Ectodermal cell (in vitro differentiated cells): ENCODE measurements around the gene THSD7B.

ENCODE experiments used
- H3K27ac ChIP-seq: 2 replicates; pipeline ENCODE4 v1.7.0; 2013; ENCODE audit warnings: mild to moderate bottlenecking, low read depth, low read length; ENCODE audit not compliant: insufficient read depth, poor library complexity, severe bottlenecking
- H3K27me3 ChIP-seq: 2 replicates; pipeline ENCODE4 v1.7.0; 2013; ENCODE audit warnings: mild to moderate bottlenecking, low read length; ENCODE audit not compliant: insufficient read depth, control insufficient read depth, poor library complexity, severe bottlenecking
- H3K36me3 ChIP-seq: one replicate; pipeline ENCODE4 v1.7.0; 2013; ENCODE audit warnings: low read length; ENCODE audit not compliant: control insufficient read depth, insufficient read depth
- H3K4me1 ChIP-seq: one replicate; pipeline ENCODE4 v1.7.0; 2013; ENCODE audit warnings: low read length; ENCODE audit not compliant: control insufficient read depth, insufficient read depth
- H3K4me3 ChIP-seq: 2 replicates; pipeline ENCODE4 v1.7.0; 2013; ENCODE audit warnings: low read depth, low read length, control low read depth; ENCODE audit not compliant: insufficient read depth
- H3K9me3 ChIP-seq: 2 replicates; pipeline ENCODE4 v1.7.0; 2013; ENCODE audit warnings: mild to moderate bottlenecking, low read length, moderate library complexity; ENCODE audit not compliant: control insufficient read depth
- WGBS, 2 experiments: methylation state at CpG; one replicate each; pipeline ENCODE4 v1.1.7; 2013; ENCODE audit warnings: missing lambda C conversion rate in 2 of 2; 5-methylcytosine and 5-hydroxymethylcytosine counted together

Gene THSD7B

DNA sequence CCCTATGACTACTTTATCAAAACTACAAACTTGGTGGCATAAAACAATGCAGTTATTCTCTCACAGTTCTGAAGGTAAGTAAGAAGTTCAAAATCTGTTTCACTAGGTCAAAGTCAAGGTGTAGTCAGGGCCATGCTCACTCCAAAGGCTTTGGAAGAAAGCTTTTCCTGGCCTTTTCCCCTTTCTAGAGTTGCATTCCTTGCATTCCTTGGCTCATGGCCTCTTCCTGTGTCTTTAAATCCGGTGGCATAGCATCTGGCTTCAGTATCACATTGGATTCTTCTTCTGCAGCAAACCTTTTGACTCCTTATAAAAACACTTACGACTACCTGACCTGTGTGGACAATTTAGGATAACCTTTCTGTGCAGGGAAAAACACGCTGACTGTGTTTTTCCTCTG lies 655.4 kb downstream of the THSD7B start:
- Histone ChIP-seq H3K36me3 (no peaks in the 10 kb centered on the region), H3K4me1 (no peaks in the 10 kb centered on the region), H3K4me3 (no peak overlapping the region), H3K9me3 (no peaks in the 10 kb centered on the region), H3K27me3 (no peaks in the 10 kb centered on the region), H3K27ac (no peak overlapping the region)
- WGBS, 2 experiments: 77 to 82% methylated on average over 3 of the region's 3 CpGs

DNA sequence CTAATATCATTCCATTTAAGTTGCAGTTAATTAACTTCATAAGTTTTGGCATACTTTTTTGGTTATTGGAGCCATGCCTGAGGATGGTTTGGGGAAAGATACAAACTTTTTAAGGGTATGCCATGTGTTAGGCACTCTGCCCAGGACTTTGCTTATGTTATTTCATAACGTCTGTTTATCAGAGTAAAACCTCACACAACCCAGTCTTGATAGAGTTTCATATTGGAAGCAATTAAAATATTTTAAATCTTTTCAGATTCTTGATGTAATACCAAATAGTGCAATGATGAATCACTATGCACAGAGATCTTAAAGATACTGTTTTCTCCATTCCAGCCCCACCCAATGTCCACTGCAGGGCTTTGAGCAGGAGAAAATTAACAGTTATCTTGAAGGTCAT lies 669.8 kb downstream of the THSD7B start:
- H3K27me3 ChIP-seq: no peaks in the 10 kb centered on the region
- 90% methylated on average over 1 of the region's 1 CpG; no CpG with 5 or more reads in 1 of the 2 experiments for WGBS, 2 experiments

DNA sequence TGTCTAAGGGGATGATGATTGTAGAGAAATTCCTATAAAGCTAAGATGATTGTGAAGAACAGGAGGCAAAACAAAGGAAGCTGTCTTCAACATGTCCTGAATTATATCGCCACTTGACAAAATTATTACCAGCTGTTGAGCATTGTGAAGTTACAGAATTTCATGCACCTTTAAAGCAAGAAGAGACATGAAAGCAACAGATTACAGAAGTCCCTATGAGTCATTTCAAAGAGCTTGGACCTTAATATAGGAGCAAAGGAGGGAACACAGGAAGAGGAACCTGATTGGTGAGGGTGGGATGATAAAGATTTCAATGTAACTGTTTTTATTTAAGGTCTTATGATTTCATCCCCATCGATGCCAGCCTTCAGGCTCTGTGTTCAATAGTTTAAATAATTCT lies 672.0 kb downstream of the THSD7B start:
- H3K36me3 ChIP-seq: no peaks in the 10 kb centered on the region
- no peak overlapping the region for H3K27ac ChIP-seq
- no peaks in the 10 kb centered on the region for H3K27me3 ChIP-seq
- H3K9me3 ChIP-seq: no peaks in the 10 kb centered on the region
- no peaks in the 10 kb centered on the region for H3K4me1 ChIP-seq
- 93 to 98% methylated on average over 1 to 2 of the region's 2 CpGs for WGBS, 2 experiments
- H3K4me3 ChIP-seq: no peak overlapping the region

More for the DNA sequence above, 669.8 kb downstream of the THSD7B start:
- Histone ChIP-seq H3K36me3 (no peaks in the 10 kb centered on the region), H3K9me3 (no peaks in the 10 kb centered on the region), H3K4me3 (no peak overlapping the region), H3K27ac (no peak overlapping the region), H3K4me1 (no peaks in the 10 kb centered on the region)

DNA sequence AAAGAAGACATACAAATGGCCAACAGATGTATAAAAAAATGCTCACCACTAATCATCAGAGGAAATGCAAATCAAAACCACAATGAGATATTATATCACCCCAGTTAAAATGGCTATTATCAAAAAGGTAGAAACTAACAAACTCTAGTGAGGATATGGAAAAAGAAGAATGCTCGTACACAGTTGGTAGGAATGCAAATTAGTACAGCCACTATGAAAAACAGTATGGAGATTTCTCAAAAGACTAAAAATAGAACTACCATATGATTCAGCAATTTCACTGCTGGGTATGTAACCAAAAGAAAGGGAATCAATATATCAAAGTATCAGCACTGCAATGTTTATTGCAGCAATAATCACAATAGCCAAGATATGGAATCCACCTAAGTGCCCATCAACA lies 679.6 kb downstream of the THSD7B start:
- Histone ChIP-seq H3K27me3 (no peaks in the 10 kb centered on the region), H3K9me3 (no peaks in the 10 kb centered on the region), H3K27ac (no peak overlapping the region), H3K4me1 (no peaks in the 10 kb centered on the region), H3K36me3 (no peaks in the 10 kb centered on the region), H3K4me3 (no peak overlapping the region)
- 92% methylated on average over 1 of the region's 1 CpG; no CpG with 5 or more reads in 1 of the 2 experiments for WGBS, 2 experiments

DNA sequence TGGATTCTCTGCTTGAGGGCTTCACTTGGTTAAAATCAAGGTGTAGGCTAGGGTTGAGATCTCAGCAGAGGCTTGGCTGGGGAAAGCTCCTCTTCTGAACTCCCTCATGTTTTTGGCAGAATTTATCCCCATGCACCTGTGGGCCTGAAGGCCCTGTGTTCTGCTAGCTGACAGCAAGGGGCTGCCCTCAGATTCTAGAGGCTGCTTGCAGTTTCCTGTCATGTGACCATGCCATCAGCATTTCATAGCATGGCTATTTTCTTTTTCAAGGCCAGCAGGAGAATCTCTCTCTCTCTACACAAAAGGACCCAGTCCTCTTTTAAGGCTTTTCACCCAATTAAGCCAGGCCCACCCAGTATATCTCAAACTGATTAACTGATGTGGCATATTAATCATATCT lies 684.1 kb downstream of the THSD7B start:
- H3K9me3 ChIP-seq: no peaks in the 10 kb centered on the region
- no peak overlapping the region for H3K4me3 ChIP-seq
- no peaks in the 10 kb centered on the region for H3K36me3 ChIP-seq
- H3K27ac ChIP-seq: no peak overlapping the region
- H3K27me3 ChIP-seq: no peaks in the 10 kb centered on the region
- no peaks in the 10 kb centered on the region for H3K4me1 ChIP-seq

DNA sequence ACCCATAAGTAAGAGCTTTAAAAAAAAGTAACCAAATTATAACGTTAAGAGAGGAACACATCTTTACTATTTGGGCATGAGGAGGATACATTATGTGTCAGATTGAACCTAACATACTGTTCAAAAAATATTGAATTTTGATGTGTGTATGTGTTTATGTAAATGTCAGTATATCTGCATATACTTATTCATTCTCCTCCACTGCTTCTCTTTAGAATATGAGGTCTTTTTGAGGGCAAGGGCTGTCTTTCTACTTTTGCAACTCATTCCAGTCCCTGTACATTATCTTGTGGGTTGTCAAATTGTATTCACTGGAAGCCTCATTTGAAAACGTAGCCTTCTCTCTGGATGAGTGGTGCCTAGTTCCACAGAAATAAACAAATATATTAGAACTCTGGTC lies 689.5 kb downstream of the THSD7B start:
- 100% methylated on average over 1 of the region's 2 CpGs; no CpG with 5 or more reads in 1 of the 2 experiments for WGBS, 2 experiments

DNA sequence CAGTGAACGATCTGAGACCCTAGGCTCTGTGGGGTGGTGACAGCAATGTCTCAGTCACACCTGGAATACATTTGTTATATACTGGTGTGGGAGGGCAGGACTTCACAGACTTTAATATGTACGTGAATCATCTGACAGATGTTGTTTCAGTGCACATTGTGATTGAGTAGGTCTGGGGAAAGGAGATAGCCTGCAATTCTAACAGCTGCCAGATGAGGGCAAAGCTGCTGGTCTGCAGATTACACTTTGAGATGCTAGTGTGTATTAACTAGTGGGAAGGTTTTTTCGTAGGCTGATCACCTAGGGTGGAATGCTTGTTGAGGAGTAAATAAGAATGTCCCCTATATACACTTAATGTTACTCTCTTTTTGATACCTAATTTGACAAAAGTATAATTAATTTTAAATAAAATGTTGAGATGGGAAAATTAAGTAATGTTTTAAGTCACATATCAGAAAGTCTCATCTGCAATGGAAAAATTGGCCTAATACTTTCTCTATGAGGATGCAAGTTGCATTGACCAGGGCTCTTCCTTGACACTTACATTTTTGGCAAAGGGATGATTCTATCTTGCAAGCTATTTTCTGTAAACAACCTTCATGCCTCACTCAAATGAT lies 702.0 kb downstream of the THSD7B start:
- H3K36me3 ChIP-seq: no peaks in the 10 kb centered on the region
- H3K4me3 ChIP-seq: no peak overlapping the region
- H3K4me1 ChIP-seq: no peaks in the 10 kb centered on the region
- no peaks in the 10 kb centered on the region for H3K9me3 ChIP-seq
- no peaks in the 10 kb centered on the region for H3K27me3 ChIP-seq
- WGBS, 2 experiments: 72 to 76% methylated on average over 2 to 3 of the region's 3 CpGs
- H3K27ac ChIP-seq: no peak overlapping the region

More for the DNA sequence above, 689.5 kb downstream of the THSD7B start:
- no peaks in the 10 kb centered on the region for H3K36me3 ChIP-seq
- H3K27ac ChIP-seq: no peak overlapping the region
- H3K4me1 ChIP-seq: no peaks in the 10 kb centered on the region
- H3K4me3 ChIP-seq: no peak overlapping the region
- H3K9me3 ChIP-seq: no peaks in the 10 kb centered on the region
- no peaks in the 10 kb centered on the region for H3K27me3 ChIP-seq

DNA sequence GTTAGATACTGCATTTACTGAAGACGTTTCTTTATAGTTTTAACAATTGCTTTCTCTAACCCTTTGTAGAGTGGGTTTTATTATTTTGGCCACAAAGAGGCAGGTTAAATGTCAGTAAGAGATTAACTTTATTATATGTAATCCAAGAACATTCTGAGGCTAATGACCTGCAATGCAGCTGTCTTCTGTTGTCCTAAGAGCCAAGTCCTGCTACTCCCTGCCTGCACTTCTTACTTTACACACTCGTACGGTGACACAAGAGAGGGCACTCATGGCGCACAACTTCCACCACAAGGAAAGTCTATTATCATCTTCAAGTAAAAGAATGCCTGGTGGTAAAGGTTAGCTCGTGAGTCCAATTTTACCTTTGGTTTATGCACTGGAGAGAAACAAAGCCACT lies 727.9 kb downstream of the THSD7B start:
- Histone ChIP-seq H3K4me3 (no peak overlapping the region), H3K9me3 (no peaks in the 10 kb centered on the region), H3K27me3 (no peaks in the 10 kb centered on the region), H3K4me1 (no peaks in the 10 kb centered on the region), H3K36me3 (no peaks in the 10 kb centered on the region), H3K27ac (no peak overlapping the region)
- 90 to 92% methylated on average over 4 of the region's 5 CpGs for WGBS, 2 experiments

DNA sequence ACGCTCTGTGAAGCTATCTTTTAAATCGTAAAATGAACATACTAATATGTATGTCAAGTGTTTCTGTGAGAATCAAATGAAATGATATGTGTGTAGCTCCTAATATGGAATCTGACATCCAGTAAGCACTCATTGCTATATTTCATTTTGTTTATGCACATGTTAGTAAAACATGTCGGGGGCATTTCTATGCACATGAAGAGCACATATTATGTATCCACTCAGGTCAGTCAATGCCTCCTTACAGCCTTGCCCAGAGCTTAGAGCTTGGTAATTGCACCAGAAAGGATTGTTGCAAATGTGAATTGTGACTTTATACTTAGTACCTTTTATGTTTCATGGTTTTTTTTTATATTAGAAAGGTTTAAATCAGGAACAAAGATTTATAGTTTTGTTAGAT lies 735.3 kb downstream of the THSD7B start:
- Histone ChIP-seq H3K27ac (no peak overlapping the region), H3K9me3 (no peaks in the 10 kb centered on the region), H3K4me3 (no peak overlapping the region), H3K36me3 (no peaks in the 10 kb centered on the region), H3K27me3 (no peaks in the 10 kb centered on the region), H3K4me1 (no peaks in the 10 kb centered on the region)
- WGBS, 2 experiments: 96 to 100% methylated on average over 3 of the region's 3 CpGs

DNA sequence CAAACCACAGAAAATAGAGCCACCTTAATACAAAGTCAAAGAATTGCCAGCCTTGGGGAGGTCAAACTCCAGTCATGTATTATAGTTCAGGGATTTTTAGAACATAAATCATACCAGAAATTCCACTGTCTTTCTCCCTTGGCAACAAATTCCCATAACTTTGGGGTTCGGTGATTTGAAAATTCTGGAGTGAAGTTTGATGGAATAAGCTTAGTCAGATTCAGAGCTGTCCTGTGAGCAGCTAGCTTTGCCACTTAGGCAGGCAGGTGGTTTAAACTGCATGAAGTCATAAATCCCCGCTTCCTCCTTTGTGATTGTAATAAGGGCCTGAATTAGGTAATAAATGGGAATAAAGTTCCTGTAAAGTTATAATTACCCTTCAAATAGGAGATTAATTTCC lies 741.9 kb downstream of the THSD7B start:
- no peak overlapping the region for H3K27ac ChIP-seq
- no peak overlapping the region for H3K4me3 ChIP-seq
- no peaks in the 10 kb centered on the region for H3K4me1 ChIP-seq
- H3K36me3 ChIP-seq: no peaks in the 10 kb centered on the region
- H3K9me3 ChIP-seq: no peaks in the 10 kb centered on the region
- no peaks in the 10 kb centered on the region for H3K27me3 ChIP-seq
- 82 to 86% methylated on average over 1 to 2 of the region's 2 CpGs for WGBS, 2 experiments
